Loucy (cell line): Measurements from ENCODE around the gene ALX3.

Experiments
- H2AFZ ChIP-seq: fragments of 200-600 bp; sonication (generic); 2 replicates; pipeline ENCODE4 v1.6.0; 2016; ENCODE audit warnings: antibody characterized with exemption, mild to moderate bottlenecking, low read length, moderate library complexity
- H3F3A ChIP-seq: fragments of 200-600 bp; 2 replicates; pipeline ENCODE4 v1.6.0; 2016; ENCODE audit warnings: antibody characterized with exemption, low read depth, mild to moderate bottlenecking
- H3K27me3 ChIP-seq: fragments of 200-600 bp; sonication (generic); 2 replicates; pipeline ENCODE4 v1.6.1; 2014; ENCODE audit warnings: low read length, mild to moderate bottlenecking; ENCODE audit not compliant: insufficient read depth, poor library complexity, severe bottlenecking
- H3K36me3 ChIP-seq: fragments of 200-600 bp; sonication (generic); 2 replicates; pipeline ENCODE4 v1.6.1; 2016; ENCODE audit warnings: low read length; ENCODE audit not compliant: insufficient read depth
- H3K4me1 ChIP-seq: fragments of 200-600 bp; sonication (generic); 2 replicates; pipeline ENCODE4 v1.5.1; 2014; ENCODE audit warnings: low read length, mild to moderate bottlenecking; ENCODE audit not compliant: insufficient read depth, poor library complexity, severe bottlenecking
- H3K4me2 ChIP-seq: fragments of 200-600 bp; sonication (generic); 2 replicates; pipeline ENCODE4 v1.6.0; 2014; ENCODE audit warnings: antibody characterized with exemption, low read length, low read depth, mild to moderate bottlenecking; ENCODE audit not compliant: poor library complexity, severe bottlenecking
- H3K4me3 ChIP-seq: fragments of 200-600 bp; sonication (generic); 2 replicates; pipeline ENCODE4 v1.5.1; 2014; ENCODE audit warnings: low read length, mild to moderate bottlenecking, mixed read lengths; ENCODE audit not compliant: poor library complexity, severe bottlenecking
- H3K79me2 ChIP-seq: fragments of 200-600 bp; sonication (generic); 2 replicates; pipeline ENCODE4 v1.6.1; 2014; ENCODE audit warnings: low read length; ENCODE audit not compliant: insufficient read depth
- H3K9ac ChIP-seq: fragments of 200-600 bp; sonication (generic); 2 replicates; pipeline ENCODE4 v1.6.0; 2014; ENCODE audit warnings: mild to moderate bottlenecking, low read depth, low read length, moderate library complexity; ENCODE audit not compliant: poor library complexity, severe bottlenecking
- H3K9me2 ChIP-seq: fragments of 200-600 bp; sonication (generic); replicated peaks from 2 replicates; pipeline ENCODE4 v1.6.1; 2016; ENCODE audit warnings: low read depth, low read length, mixed read lengths
- H3K9me3 ChIP-seq: fragments of 200-600 bp; sonication (generic); 2 replicates; pipeline ENCODE4 v1.6.1; 2014; ENCODE audit warnings: mild to moderate bottlenecking, antibody characterized with exemption, low read length, low read depth; ENCODE audit not compliant: insufficient read depth
- H4K20me1 ChIP-seq: fragments of 200-600 bp; sonication (generic); 2 replicates; pipeline ENCODE4 v1.6.0; 2014; ENCODE audit warnings: antibody characterized with exemption, low read length, mild to moderate bottlenecking; ENCODE audit not compliant: insufficient read depth, poor library complexity, severe bottlenecking
- EZH2phosphoT487 ChIP-seq: fragments of 200-600 bp; IDR thresholded peaks from 2 replicates; pipeline ENCODE4 v1.6.1; 2018; ENCODE audit warnings: antibody characterized with exemption, mild to moderate bottlenecking, moderate library complexity, borderline replicate concordance
- TF ChIP-seq, protein P1 (sequence below): fragments of 200-600 bp; sonication (generic); conservative IDR thresholded peaks from 2 replicates; pipeline ENCODE4 v1.5.1; 2014; ENCODE audit warnings: mild to moderate bottlenecking, antibody characterized with exemption, low read length

Gene ALX3

DNA sequence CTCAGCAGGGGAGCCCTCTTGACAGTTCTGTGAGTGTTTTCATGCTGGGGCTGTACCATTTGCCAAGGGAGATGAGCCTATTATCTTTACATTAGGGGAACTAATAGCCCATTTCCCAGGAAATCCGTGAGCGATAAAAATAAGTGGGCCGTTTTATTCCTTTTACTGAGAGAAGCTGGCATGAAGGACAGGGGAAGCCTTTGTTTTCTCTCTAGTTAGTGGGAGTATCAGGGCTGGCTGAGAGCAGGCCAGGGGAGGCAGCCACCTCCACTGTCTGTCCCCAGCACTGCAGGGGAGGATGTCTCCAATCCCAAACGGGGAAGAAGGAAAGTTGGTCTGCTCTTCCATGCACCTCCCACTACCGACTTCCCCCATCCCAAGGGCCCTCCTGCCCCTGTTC lies 44.3 kb upstream of the ALX3 start:
- H3K79me2 ChIP-seq = no peaks in the 10 kb centered on the region
- no peaks in the 10 kb centered on the region for H3K9me3 ChIP-seq
- no peaks in the 10 kb centered on the region for H3K27me3 ChIP-seq
- H3K9me2 ChIP-seq = no peaks in the 10 kb centered on the region
- no peak overlapping the region for H3K4me3 ChIP-seq
- H3K4me1 ChIP-seq = no peaks in the 10 kb centered on the region
- H3K9ac ChIP-seq = no peak overlapping the region
- H4K20me1 ChIP-seq = no peaks in the 10 kb centered on the region
- H3K4me2 ChIP-seq = no peak overlapping the region
- no peaks in the 10 kb centered on the region for H3F3A ChIP-seq
- TF ChIP-seq, protein P1, sequence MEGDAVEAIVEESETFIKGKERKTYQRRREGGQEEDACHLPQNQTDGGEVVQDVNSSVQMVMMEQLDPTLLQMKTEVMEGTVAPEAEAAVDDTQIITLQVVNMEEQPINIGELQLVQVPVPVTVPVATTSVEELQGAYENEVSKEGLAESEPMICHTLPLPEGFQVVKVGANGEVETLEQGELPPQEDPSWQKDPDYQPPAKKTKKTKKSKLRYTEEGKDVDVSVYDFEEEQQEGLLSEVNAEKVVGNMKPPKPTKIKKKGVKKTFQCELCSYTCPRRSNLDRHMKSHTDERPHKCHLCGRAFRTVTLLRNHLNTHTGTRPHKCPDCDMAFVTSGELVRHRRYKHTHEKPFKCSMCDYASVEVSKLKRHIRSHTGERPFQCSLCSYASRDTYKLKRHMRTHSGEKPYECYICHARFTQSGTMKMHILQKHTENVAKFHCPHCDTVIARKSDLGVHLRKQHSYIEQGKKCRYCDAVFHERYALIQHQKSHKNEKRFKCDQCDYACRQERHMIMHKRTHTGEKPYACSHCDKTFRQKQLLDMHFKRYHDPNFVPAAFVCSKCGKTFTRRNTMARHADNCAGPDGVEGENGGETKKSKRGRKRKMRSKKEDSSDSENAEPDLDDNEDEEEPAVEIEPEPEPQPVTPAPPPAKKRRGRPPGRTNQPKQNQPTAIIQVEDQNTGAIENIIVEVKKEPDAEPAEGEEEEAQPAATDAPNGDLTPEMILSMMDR = no peak
- no peak for TF ChIP-seq EZH2phosphoT487
- no peaks in the 10 kb centered on the region for H3K36me3 ChIP-seq
- H2AFZ ChIP-seq = no peak overlapping the region

GRCh38 chr1:110114173-110114572 lies 43.7 kb upstream of the ALX3 start:
- no peak overlapping the region for H2AFZ ChIP-seq
- no peaks in the 10 kb centered on the region for H3K36me3 ChIP-seq
- H3K9ac ChIP-seq = no peak overlapping the region
- H3K4me2 ChIP-seq = no peak overlapping the region
- H3K4me3 ChIP-seq = no peak overlapping the region
- no peaks in the 10 kb centered on the region for H3K9me2 ChIP-seq
- H3F3A ChIP-seq = no peaks in the 10 kb centered on the region
- H3K27me3 ChIP-seq = no peaks in the 10 kb centered on the region
- TF ChIP-seq, protein P1 = no peak
- no peak for TF ChIP-seq EZH2phosphoT487
- H4K20me1 ChIP-seq = no peaks in the 10 kb centered on the region
- no peaks in the 10 kb centered on the region for H3K9me3 ChIP-seq
- H3K4me1 ChIP-seq = no peaks in the 10 kb centered on the region
- H3K79me2 ChIP-seq = no peaks in the 10 kb centered on the region

DNA sequence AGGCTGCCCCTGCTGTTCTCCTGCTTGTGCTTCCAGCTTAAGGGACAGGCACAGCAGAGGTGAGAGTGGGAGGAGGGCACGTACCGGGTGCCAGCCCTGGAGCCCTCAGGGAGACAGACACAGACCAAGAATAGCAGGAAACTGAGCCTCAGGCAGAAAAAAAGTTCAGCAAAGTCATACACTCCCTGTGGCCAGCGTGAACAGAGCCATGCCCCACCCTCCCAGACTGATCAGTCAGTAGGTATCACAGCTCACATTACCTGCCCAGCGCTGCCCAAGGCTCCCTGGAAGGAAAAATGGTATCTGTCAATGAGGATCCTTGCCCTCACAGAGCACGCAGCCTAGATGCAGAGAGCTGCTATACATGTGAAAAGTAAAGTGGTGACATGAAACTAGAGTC lies 43.1 kb upstream of the ALX3 start:
- no peaks in the 10 kb centered on the region for H3K9me3 ChIP-seq
- H3K4me2 ChIP-seq = no peak overlapping the region
- H3K79me2 ChIP-seq = no peaks in the 10 kb centered on the region
- H3K27me3 ChIP-seq = no peaks in the 10 kb centered on the region
- no peak overlapping the region for H3K4me3 ChIP-seq
- H2AFZ ChIP-seq = no peak overlapping the region
- no peaks in the 10 kb centered on the region for H3K4me1 ChIP-seq
- TF ChIP-seq, protein P1 = no peak
- TF ChIP-seq EZH2phosphoT487 = no peak
- H3K9ac ChIP-seq = no peak overlapping the region
- no peaks in the 10 kb centered on the region for H4K20me1 ChIP-seq
- H3F3A ChIP-seq = no peaks in the 10 kb centered on the region
- no peaks in the 10 kb centered on the region for H3K36me3 ChIP-seq
- no peaks in the 10 kb centered on the region for H3K9me2 ChIP-seq
